HG03135 (cell line): ENCODE measurements around the gene FBXO2.
"Not testable (repeated sequence)": the region's sequence is repeated elsewhere in the genome, so short reads cannot be mapped to it uniquely, and the experiment has no call there.

Source experiments
- ATAC-seq: cut with Tn5 transposase; IDR thresholded peaks from one replicate; pipeline ENCODE4 v1.9.1; 2021; ENCODE audit warnings: mild to moderate bottlenecking, moderate library complexity; ENCODE audit not compliant: unreplicated experiment

FBXO2 gene

GRCh38 chr1:11653101-11653860 is 948 bp downstream of the FBXO2 start:
- ATAC-seq: no peak

- ATAC-seq: no peak
These were observed 1.9 kb downstream of the FBXO2 start for GRCh38 chr1:11652203-11652780.

GRCh38 chr1:11651017-11651416 is 3.2 kb downstream of the FBXO2 start:
- no peak for ATAC-seq

GRCh38 chr1:11650331-11650991 is 3.8 kb downstream of the FBXO2 start:
- no peak for ATAC-seq

GRCh38 chr1:11649624-11650330 is 4.5 kb downstream of the FBXO2 start:
- no peak for ATAC-seq

- no peak for ATAC-seq
These were observed 5.0 kb downstream of the FBXO2 start for GRCh38 chr1:11649237-11649623.

GRCh38 chr1:11648732-11649158 is 5.5 kb downstream of the FBXO2 start:
- no peak for ATAC-seq

- ATAC-seq: no peak
These were observed 6.2 kb downstream of the FBXO2 start for GRCh38 chr1:11648039-11648438.

- ATAC-seq: no peak
These were observed 6.9 kb downstream of the FBXO2 start for GRCh38 chr1:11647333-11647732.

- no peak for ATAC-seq
These were observed 7.9 kb downstream of the FBXO2 start for GRCh38 chr1:11646317-11646716.

- ATAC-seq: no peak
These were observed 8.5 kb downstream of the FBXO2 start for GRCh38 chr1:11645670-11646265.

GRCh38 chr1:11645270-11645669 is 9.0 kb downstream of the FBXO2 start:
- no peak for ATAC-seq

- ATAC-seq: no peak
These were observed 10.4 kb downstream of the FBXO2 start for GRCh38 chr1:11643782-11644181.

GRCh38 chr1:11642418-11643017 is 11.7 kb downstream of the FBXO2 start:
- ATAC-seq: not testable (repeated sequence)

- ATAC-seq: no peak
These were observed 12.4 kb downstream of the FBXO2 start for GRCh38 chr1:11641776-11642305.

- no peak for ATAC-seq
These were observed 13.3 kb downstream of the FBXO2 start for GRCh38 chr1:11640944-11641343.

GRCh38 chr1:11640101-11640500 is 14.1 kb downstream of the FBXO2 start:
- ATAC-seq: no peak

- ATAC-seq: no peak
These were observed 14.9 kb downstream of the FBXO2 start for GRCh38 chr1:11639372-11639771.

GRCh38 chr1:11638121-11638520 is 16.1 kb downstream of the FBXO2 start:
- ATAC-seq: no peak

GRCh38 chr1:11634365-11635192 is 19.6 kb downstream of the FBXO2 start:
- no peak for ATAC-seq
